22Rv1 (cell line): ENCODE results near the gene RAPGEF4.

ENCODE experiments used
- CTCF ChIP-seq: fragments of 450-650 bp; IDR thresholded peaks from 2 replicates; pipeline ENCODE4 v1.5.1; 2017; ENCODE audit warnings: mild to moderate bottlenecking
- ZFX ChIP-seq: fragments of 450-650 bp; IDR thresholded peaks from 2 replicates; pipeline ENCODE4 v1.6.1; 2017; ENCODE audit warnings: antibody characterized with exemption, borderline replicate concordance

DNA sequence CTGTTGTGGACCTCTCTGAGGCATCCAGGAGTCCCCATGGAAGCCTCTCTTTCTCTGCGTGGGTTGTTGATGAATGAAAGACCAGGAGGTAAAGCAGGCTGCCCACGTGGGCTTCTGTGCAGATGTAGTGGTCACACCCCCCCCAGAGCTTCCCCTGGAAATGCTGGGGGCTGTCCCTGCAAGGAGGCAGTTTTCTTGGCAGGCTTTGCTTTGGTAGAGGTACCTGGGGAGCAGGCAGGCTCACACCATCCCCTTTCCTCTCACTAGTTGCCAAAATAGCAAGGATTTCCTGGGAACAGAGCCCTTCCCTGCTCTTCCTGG is 242.4 kb downstream of the RAPGEF4 start:
- TF ChIP-seq CTCF, result no peak
- TF ChIP-seq ZFX, result no peak
